GM19395 (cell line): ENCODE results near the gene BCL2L13.
A peak's percentile ranks its signal among the peaks of the same experiment; 100 is the strongest.
"Not testable (repeated sequence)": the region's sequence is repeated elsewhere in the genome, so short reads cannot be mapped to it uniquely, and the experiment has no call there.

Experiments used
- ATAC-seq: cut with Tn5 transposase; IDR thresholded peaks from one replicate; pipeline ENCODE4 v1.9.1; 2021; ENCODE audit warnings: mild to moderate bottlenecking, moderate library complexity; ENCODE audit not compliant: unreplicated experiment

Gene BCL2L13

DNA sequence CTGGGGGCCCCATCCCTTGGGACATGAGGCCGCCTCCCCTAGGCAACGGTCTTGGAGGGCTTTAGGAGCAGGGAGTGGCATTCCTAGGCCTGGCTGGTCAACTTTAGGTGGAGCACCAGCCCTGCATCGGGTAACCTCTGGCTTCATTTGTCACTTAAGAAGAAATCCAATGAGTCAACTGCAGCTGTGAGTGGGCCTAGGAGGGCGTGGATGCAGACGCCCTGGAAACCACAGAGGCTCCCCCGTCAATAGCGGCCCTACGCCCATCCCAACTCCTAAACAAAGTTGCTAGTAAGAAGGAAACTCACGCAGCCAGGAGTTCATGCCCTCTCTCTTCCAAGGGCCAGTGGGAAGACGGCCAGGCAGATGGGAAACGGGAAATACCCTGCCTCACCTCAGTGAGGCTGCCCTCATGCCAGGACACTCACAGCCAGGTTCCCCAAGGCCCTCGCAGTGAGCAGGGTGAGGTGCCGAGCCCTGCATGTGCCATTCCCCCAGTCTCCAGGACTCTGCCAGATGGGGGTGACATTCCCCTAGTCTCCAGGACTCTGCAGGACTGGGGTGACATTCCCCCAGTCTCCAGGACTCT, 114.9 kb downstream of the BCL2L13 start:
- ATAC-seq, result no peak

DNA sequence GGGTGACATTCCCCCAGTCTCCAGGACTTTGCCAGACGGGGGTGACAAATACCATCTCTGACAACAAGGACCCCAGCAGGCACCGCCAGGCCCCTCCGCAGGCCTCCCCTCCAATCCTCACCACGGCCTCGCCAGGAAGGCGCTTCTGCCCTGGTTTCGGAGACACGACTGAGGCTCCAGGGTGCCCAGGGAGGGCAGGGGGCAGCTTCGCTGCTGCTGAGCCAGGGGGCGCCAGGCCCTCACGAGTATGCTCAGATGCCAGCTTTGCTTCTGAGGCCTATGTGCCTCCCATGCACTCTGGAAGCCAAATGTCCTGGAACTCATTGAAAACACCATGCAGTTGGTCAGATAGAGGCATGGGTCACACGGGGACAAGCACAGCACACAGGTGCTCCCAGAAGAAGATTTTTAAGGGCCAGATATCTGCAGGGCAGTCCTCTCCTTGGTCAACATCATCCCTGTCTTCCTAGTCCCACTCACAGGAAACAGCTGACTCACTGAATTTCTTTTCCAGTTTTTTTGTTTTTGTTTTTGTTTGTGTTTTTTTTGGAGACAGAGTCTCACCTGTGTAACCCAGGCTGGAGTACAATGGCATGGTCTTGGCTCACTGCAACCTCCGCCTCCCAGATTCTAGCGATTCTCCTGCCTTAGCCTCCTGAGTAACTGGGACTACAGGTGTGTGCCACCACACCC, 115.8 kb downstream of the BCL2L13 start:
- no peak for ATAC-seq

DNA sequence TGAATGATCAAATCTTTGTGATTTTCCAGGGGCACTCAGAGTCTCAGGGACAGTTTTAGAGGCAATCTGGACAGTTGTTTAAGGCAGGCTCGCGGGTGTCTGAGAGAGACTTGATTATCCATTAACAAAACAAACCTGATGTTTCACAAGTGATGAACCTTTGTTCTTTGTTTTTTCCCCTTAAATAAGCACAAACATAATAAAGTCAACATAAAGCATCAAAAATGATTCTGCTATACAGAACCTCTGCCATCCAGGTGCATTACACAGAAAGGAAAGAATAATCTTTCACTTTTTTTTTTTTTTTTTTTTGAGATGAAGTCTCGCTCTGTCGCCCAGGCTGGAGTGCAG, 122.6 kb downstream of the BCL2L13 start:
- ATAC-seq, result no peak

DNA sequence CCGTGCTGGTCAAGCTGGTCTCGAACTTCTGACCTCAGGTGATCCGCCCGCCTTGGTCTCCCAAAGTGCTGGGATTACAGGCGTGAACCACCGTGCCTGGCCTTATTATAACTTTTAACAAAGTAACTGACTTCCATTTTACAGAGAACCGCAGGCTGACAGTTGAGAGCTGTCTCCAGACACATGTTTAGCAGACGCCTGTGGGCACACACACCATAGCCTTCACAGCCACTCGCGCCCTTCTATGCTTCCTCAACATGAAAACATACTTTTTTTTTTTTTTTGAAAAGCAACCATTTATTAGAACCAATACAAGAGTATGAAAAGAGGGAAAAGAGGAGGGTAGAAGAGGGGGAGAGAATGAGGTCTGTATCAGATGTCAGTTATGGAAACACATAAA, 124.9 kb downstream of the BCL2L13 start:
- not testable (repeated sequence) for ATAC-seq

DNA sequence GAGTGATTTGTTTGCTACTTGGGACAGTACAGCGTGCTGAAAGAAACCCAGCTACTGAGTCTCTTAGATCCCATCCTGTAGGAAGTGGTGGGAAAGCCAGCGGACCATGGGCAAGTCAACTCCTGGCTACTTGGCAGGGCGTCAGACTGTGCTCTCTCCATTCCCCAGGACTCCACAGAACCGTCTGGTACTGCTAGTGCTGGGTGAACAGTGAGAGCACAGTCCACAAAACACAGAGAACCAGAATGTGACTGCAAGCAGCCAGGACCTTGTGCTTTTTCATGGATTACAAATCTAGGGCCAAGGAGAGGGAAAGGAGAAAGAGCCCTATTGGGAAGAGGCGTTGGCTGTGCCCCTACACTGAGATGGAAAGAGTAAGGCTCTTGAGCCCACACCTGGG, 125.5 kb downstream of the BCL2L13 start:
- no peak for ATAC-seq

DNA sequence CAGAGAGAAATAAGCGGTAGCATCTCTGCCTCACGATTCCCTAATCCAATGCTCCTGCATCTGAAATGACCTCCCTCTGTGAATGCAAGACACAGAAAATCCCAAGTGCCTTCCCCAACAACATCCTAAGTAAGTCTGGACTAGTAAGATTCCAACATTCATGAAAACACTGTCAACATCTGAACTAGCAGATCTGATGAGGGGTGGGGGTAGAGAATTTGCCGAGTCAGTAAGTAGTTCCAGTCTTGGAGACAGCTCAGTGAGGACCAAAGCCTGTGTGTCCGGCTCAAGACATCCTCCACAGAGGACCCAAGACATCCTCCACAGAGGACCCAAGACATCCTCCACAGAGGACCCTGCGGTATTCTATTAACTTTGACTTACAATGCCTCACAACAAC, 126.3 kb downstream of the BCL2L13 start:
- not testable (repeated sequence) for ATAC-seq

DNA sequence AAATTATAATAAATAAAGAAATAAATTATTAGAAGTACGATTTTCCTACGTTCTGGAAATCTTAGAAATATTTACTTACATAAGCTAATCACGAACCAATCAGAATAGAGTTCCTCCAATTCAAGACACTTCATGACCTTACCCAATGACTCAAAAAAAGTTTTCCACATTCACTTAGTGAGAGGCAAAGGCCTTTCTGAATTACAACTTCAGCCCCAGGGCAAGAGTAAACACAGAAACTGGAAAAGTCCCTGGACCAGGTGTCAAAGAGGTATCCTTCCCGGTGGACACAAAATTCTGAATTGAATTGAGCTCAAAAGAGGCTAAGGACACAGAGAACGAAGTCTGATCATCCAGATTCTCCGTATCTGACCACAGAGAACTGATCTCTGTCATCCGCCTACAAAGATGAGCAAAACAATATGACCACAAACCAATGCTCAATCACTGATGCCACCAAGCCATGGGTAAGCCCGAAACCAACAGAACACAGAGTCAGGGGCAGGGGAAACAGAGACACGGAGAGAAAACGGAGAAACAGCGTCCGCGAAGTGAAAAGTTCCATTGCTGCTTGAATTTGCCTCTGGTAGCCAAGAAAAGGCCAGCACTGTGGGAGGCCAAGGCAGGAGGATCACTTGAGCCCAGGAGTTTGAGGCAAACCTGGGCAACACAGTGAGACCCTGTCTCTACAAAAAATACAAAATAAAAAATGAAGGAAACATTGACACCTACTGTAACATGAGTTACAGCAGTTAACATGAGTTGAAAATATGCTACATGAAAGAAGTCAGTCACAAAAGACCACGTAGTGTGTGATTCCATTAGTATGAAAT, 128.9 kb downstream of the BCL2L13 start:
- peak; percentile 82 for ATAC-seq

DNA sequence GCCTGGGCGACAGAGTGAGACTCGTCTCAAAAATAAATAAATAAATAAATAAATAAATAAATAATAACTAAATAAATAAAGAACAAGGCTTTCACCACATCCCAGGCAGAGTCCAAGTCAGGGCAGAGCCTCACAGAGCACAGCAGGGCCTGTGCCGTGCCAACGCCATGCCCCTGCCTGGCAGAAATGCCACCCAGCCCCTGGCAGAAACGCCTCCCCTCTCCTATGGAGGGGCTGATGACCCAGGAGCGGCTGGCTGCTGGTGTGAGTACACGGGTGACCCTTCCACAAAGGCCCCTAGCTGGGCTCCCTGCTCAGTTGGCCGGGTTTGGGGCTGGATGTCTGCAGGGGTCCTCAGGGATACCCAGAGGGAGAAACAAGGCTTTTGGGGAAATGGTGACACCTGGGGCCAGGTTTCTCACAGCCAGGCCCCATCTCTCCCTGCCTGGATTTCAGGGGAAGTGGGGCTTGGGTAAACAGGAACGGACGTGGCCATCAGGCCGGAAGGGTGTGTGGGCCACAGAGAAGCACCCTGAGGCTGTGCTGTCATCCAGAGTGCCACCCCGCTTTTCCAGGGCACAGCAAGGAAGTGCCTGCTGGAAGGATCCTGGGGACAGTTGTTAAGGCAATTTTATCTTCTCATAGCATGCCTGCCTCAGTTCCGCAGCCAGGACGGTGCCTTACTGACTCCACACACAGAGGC, 130.6 kb downstream of the BCL2L13 start:
- ATAC-seq, result no peak

DNA sequence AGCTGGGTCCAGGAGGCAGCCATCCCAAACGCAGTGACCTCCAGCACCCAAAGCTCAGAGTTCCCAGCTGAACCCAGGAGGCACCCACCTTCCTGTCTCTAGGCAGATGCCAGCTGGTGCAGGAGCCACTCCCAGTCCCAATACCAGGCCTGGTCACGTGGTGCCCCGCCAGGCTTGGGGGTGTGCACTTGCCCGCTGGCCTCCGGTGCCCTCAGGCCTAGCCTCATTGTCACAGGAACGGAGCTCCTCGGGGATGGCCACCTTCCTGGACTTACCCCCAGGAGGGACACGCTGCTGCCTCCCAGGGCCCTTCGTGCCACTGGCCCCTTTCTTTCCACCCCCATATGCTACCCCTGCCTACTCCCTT, 131.1 kb downstream of the BCL2L13 start:
- ATAC-seq, result no peak

DNA sequence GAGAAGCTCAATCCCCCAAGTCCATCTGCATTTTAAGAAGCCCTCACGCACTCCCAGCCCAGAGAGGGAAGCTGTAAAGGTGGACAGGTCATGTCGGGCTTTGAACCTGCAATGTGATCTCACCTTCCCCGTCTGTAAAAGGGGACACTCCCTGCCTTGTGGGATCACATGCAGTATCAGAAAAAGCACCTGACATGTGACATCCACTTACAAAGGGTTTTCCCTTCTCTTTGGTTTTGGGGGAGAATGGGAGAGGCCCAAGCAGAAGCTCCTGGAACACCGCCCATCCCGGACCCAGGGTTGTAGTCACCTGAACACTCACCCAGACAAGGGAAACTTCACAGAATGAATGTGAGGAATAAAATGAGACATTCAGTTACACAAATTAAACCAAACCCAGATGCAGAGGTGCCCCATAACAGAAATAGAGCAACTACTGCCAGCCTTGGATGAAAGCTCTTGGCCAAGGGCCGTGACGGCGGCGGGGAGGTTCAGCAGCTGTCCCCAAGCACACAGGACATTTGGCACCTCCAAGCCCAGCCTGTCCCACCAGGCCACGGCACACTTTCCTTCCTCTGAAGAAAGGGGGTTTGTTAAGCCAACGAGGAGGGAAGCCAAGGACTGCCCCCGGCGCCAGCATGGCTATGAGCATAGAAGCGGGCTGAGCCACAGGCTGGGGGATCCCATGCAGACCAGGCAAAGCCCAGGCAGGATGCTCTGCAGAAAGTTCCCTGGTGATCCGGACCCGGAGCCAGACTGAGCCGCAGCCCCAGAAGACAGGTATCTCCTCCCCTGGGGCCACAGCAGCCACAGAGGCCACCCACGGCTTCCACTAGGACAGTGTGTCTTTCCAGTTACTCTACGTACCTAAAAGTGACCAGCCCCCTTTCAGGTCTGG, 131.9 kb downstream of the BCL2L13 start:
- no peak for ATAC-seq

DNA sequence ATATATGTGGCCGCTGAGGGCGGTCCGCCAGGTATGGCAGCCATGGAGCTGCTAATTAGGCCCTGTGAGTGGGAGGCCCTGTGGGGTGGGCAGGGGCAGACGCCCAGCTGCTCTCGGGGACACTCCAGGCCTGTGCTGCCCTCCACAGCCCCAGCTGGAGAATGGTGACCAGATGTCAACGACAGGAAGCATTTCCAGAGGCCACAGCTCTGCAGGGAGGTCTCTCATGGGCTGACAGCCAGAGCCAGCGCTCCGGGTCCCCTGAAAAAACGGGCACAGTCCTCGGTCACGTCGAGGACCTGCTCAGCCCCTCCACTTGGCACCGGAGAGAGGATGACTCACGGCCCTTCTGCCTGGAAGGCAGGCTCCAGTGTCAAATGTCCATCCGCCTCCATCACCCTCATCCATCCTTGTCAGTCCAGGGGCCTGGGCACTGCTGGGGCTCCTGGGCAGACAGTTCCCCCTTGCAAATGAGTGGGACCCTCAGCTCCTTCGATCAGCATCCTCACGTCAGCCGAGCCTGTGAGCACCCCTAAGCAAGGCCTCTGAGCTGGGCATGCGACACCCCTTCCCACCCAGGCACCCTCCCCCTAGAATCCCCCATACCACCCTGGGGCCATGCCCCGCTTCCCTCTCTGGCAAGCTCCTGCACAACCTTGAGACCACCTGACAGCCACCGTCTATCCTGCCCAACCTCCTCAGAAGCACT, 133.8 kb downstream of the BCL2L13 start:
- ATAC-seq, result no peak

DNA sequence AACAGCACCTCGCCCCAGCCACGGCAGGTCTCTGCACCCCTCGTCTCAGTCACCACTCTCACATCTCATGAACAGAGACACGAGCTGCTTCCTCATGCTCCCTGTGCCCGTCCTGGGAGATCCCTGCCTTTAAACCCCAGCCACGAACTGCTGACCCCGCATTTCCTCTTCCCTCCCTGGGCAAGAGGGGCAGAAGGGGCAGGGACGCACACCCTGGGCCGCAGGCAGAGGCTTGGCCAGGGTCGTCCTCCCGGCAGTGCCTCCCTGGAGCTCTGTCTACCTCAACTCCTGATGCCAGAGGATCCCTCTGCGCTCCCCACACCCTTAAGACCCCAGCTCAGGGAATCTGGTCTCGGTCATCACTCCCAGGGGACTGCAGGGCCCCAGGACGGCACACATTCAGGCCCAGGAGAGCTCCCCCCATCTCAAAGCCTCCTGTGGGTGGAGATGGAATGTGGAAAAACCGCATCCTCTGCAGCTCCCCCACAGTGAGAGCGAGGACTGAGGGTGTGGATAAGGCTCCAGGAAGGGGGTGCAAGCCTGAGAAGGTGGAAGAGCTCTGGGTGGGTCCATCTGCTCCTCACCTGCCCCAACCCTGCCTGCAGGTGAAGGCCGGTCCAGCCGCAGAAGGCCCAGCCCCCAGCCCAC, 134.5 kb downstream of the BCL2L13 start:
- no peak for ATAC-seq

DNA sequence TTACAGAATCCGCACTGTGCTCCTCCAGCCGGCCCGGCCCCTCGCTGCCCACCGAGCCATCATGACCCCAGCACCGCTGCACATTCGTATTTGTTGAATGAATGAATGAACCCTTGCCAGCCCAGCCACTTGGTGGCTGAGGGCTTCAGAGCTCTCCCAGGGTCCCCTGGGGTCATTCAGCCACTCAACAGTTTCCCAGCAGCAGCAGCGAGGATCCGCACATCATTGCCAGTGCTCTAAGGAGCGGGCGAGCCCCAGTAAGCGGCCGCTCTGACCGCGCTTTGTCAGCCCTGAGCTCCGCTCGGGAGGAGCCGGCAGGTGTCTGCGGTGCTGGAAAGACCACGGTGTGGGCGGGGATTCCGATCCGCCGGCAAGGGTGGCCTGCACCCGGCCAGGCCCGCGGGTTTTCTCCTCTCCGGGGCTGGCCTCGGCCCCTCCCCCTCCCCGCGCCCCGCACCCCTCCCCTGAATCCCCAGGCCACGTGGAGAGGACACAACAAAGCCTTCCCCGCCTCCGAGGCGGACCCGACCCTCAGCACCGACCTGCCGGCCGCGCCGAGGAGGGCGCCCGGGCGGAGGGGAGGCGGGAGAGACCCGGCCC, 135.1 kb downstream of the BCL2L13 start:
- ATAC-seq, result peak; percentile 33

DNA sequence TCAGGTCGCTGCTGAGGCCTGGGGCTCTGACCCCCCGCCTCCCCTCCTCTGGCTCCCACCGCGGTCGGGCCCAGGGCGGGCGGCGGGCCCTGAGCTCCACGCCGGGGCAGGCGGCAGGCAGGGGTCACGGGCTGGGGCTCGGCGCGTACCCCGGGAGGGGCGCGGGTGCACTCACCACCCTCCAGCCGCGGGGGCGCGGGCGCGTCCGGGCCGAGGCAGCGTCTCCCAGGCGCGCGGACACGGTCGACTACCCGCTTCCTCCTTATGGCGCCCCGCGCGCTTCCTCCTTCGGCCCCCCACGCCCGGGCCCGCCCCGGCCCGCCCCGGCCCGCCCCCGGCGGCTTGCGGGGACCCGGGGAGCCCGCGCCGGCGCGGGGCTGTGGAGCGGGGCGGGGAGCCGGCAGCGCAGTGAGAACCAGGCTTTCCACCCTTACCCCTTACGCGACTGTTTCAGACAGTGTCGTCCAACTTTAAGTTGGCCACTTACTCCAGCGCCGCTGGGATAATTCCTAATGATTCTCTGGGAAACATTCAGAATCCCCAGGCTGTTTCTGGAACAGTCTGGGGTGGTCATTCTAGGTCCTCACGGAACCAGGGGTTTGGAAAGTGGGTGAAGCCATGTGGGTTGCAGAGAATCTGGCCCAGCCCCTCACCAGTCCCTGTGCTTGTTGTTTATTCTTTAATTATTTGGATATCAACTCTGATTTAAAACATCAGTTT, 135.8 kb downstream of the BCL2L13 start, which contains the start of gene BID:
TSS of gene BID (minus strand) at position 264 of the 720 bp plus-strand sequence. CDS start 24,353 bp downstream, outside the sequence.
- ATAC-seq, result peak; percentile 26

DNA sequence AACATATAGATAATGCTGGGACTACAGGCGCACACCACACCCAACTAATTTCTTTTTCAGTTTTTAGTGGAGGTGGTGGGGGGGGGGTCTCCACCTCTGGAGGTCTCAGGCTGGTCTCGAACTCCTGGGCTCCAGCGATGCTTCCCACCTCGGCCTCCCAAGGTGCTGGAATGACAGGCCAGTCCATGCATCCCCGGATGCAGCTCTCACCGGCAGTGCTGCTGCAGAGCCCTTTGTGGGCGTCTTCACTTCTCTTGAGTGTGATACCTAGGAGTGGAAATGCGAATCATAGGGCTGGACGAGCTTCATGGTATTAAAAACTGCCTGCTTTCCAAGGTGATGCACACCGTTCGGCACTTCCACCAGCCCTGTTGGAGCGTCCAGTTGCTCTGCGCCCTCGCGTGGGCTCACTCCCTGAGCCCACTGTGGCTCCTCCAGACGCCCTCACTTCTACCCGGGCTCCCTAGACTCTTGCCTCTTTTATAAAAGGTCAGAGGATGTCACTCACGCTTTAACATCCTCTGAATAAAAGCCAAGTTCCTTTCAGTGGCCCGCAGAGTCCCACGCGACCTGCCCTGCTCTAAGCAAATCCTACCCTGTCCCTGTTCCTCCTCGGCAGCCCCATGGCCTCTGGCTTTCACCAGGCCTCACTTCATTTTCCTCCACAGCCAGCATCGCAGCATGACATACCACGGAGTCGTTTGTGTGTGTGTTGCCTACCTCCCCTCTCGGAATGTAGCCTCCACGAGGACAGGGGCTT, 136.5 kb downstream of the BCL2L13 start:
- no peak for ATAC-seq

DNA sequence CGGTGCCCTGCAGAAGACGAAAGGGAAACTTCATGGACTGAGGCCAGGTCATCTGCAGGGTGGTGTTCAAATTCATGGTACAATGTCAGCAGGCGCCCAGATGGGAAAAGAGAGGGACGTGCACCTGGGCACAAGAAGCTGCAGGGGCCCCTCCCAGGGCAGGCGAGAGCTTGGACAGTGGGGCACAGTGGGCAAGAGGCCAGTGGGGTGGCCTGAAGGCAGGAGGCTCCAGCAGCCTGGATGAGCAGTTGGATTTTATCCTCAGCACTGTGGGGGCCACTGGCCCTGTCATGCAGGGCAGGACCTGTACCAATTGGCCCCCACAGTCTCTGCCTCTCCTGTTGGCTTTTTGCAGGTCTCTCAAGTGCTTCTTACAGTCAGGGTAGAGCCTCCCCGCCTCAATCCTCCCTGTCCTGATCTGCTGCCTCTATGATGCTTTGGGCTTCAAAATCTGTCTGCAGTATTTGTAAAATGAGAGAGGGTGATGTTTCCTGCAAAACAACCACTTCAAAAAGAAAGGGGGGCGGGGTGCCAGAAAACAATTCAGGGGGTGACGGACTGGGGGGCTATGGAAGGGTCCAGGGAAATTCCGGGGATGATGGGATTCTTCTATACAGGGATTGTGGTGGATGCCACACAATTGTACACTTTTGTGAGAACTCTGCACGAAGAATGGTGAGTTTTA, 137.4 kb downstream of the BCL2L13 start:
- ATAC-seq, result no peak
